ENCODE results near the gene IQGAP1. TPM values are rescaled to one million over a fixed set of nuclear protein-coding genes. Genes with fewer than 3 reads are reported as not detected.
"Not testable (repeated sequence)": the region's sequence is repeated elsewhere in the genome, so short reads cannot be mapped to it uniquely, and the experiment has no call there.

IQGAP1 gene
- polyA plus RNA-seq, 4 donors = 151 to 188 (median 155) TPM

GRCh38 chr15:90523373-90523772, 135.3 kb downstream of the IQGAP1 start:
- no peak for DNase-seq (ENCODE audit: low read depth in 4 of 4, low spot score in 2 of 4)

GRCh38 chr15:90524018-90524803, 136.2 kb downstream of the IQGAP1 start:
- not testable (repeated sequence) for DNase-seq (ENCODE audit: low read depth in 4 of 4, low spot score in 2 of 4)

GRCh38 chr15:90529011-90529370, 140.9 kb downstream of the IQGAP1 start:
- no peak for DNase-seq (ENCODE audit: low read depth in 4 of 4, low spot score in 2 of 4)

- no peak for DNase-seq (ENCODE audit: low read depth in 4 of 4, low spot score in 2 of 4)
These were observed 141.6 kb downstream of the IQGAP1 start, which contains the start of gene CRTC3 for GRCh38 chr15:90529371-90530249. TSS of gene CRTC3 (plus strand) at chr15:90529923. CDS start at chr15:90530072, 149 bp downstream.

GRCh38 chr15:90530250-90531051, 142.4 kb downstream of the IQGAP1 start:
- DNase-seq (ENCODE audit: low read depth in 4 of 4, low spot score in 2 of 4) = peak in 1 of 4 donors; percentile 70

GRCh38 chr15:90531147-90531546, 143.1 kb downstream of the IQGAP1 start:
- no peak for DNase-seq (ENCODE audit: low read depth in 4 of 4, low spot score in 2 of 4)

GRCh38 chr15:90535254-90535653, 147.2 kb downstream of the IQGAP1 start:
- no peak for DNase-seq (ENCODE audit: low read depth in 4 of 4, low spot score in 2 of 4)

GRCh38 chr15:90539789-90540188, 151.7 kb downstream of the IQGAP1 start:
- DNase-seq (ENCODE audit: low read depth in 4 of 4, low spot score in 2 of 4) = no peak

GRCh38 chr15:90540768-90541167, 152.7 kb downstream of the IQGAP1 start:
- DNase-seq (ENCODE audit: low read depth in 4 of 4, low spot score in 2 of 4) = no peak

- DNase-seq (ENCODE audit: low read depth in 4 of 4, low spot score in 2 of 4) = no peak
These were observed 157.1 kb downstream of the IQGAP1 start for GRCh38 chr15:90545095-90545494.

GRCh38 chr15:90547540-90547939, 159.5 kb downstream of the IQGAP1 start:
- DNase-seq (ENCODE audit: low read depth in 4 of 4, low spot score in 2 of 4) = no peak

- DNase-seq (ENCODE audit: low read depth in 4 of 4, low spot score in 2 of 4) = no peak
These were observed 162.9 kb downstream of the IQGAP1 start for GRCh38 chr15:90550919-90551318.

Other genes starting within 250 kb of the IQGAP1 start
- gene SEMA4B, start 186.9 kb upstream of the IQGAP1 start, polyA plus RNA-seq (ENCODE audit: insufficient read length in 4 of 4) = 10 to 100 TPM; 35.6 to 54.1 (median 43.2) TPM
- gene CIB1, start 154.3 kb upstream of the IQGAP1 start, polyA plus RNA-seq (ENCODE audit: insufficient read length in 4 of 4) = 10 to 100 TPM; 50.2 to 62.1 (median 52.7) TPM
- gene GDPGP1, start 154.0 kb upstream of the IQGAP1 start, polyA plus RNA-seq (ENCODE audit: insufficient read length in 4 of 4) = 1 to 10 TPM; 3.9 to 5.7 (median 4.7) TPM
- under 1 TPM in 3 of 4 donors, not detected in 1; 0.08 to 0.57 (median 0.18) TPM for gene TTLL13, start 138.7 kb upstream of the IQGAP1 start, polyA plus RNA-seq (ENCODE audit: insufficient read length in 4 of 4)
- gene NGRN, start 122.6 kb upstream of the IQGAP1 start, polyA plus RNA-seq (ENCODE audit: insufficient read length in 4 of 4) = 100 to 1,000 TPM; 111 to 147 (median 122) TPM
- gene ZNF774, start 36.0 kb upstream of the IQGAP1 start, polyA plus RNA-seq (ENCODE audit: insufficient read length in 4 of 4) = 1 to 10 TPM; 3.5 to 7.0 (median 5.7) TPM
- 10 to 100 TPM; 27.0 to 36.8 (median 30.7) TPM for gene CRTC3, start 141.7 kb downstream of the IQGAP1 start, polyA plus RNA-seq (ENCODE audit: insufficient read length in 4 of 4)

Data from left renal cortex interstitium (tissue), 4 donors.